ENCODE data around the gene CLHC1. TPM values are rescaled to one million over a fixed set of nuclear protein-coding genes. Genes with fewer than 3 reads are reported as not detected.

The CLHC1 gene
- total and polyA plus RNA-seq, 2 experiments from 2014 or later = 19.7 to 27.0 TPM

DNA sequence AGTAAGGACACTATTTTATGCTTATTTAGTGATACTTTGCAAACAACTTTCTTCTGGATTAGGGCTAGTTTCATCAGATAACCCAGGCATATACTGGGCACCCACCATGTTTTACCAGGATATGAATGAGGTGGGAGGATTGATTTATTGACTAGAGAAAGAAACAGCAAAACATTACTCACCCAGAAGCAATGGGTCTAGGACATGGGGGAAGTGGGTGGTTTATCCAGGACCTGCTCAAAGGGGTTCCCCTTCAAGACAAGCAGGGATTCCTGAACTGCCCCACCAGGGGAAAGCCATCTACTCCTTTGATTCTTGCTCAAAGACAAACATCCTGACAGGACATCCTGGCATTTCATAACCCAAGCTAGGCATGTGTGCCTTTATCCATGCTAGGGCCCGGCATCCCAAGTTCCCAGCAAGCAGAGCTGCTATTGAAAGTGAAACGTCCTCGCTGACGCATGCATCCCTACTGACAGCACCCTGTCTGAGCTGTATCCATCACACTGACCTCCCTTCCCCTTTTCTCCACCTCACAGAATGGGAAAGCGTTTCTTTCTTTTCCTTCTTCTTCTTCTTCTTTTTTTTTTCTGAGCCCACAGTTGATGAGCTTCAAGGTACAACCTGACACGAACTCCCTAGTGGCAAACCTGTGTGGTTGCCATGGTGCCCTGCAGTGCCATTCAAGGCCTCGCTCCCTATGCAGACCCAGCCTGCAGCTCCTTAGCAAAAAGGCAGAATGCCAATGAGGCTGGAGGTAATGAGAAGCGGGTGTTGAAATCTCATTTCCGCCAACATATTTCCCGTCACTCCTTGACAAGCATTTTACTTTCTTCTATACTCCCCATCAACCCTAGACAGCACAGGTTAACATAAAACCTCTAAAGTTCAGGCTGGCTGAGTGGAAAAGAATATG, 70.5 kb downstream of the CLHC1 start:
- Histone ChIP-seq H3K9me3 (ENCODE audit: low read depth) (no peaks in the 10 kb centered on the region), H3K4me1 (ENCODE audit: low read depth) (peaks cover 27% of the 10 kb centered on the region), H3K27ac (no peak overlapping the region), H3K27me3 (no peaks in the 10 kb centered on the region), H3K4me3 (no peak overlapping the region), H3K36me3 (no peaks in the 10 kb centered on the region)
- TF ChIP-seq CTCF (IDR thresholded peaks at IDR 0.05; ENCODE audit: low read depth, low read length) = no peak
- peak in 1 of 2 donors; percentile 46 for DNase-seq (ENCODE audit: low read depth in 1 of 2, low spot score in 1 of 2)

DNA sequence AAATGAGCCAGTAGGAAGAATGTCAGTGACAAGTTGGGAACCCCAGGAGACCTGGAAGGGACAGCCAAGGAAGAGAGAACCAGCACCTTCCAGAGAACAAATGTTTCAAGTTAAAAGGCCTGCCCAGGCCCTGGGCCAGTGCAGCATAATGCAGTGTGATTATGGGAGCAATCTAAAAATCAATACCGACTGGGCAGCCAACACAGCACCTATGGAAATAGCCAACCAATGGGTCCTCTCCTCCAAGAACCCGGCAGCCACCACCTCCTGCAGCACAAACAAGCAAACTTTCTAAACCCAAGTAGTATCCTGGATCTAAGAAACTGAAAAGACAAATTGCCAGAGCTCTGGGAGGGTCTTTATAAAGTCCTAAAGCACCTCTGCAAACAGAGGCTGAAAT, 71.7 kb downstream of the CLHC1 start:
- Histone ChIP-seq H3K27me3 (no peaks in the 10 kb centered on the region), H3K27ac (no peak overlapping the region), H3K4me1 (ENCODE audit: low read depth) (peaks cover 38% of the 10 kb centered on the region), H3K9me3 (ENCODE audit: low read depth) (no peaks in the 10 kb centered on the region), H3K36me3 (no peaks in the 10 kb centered on the region), H3K4me3 (no peak overlapping the region)
- TF ChIP-seq CTCF (IDR thresholded peaks at IDR 0.05; ENCODE audit: low read depth, low read length) = no peak
- DNase-seq (ENCODE audit: low read depth in 1 of 2, low spot score in 1 of 2) = no peak

- no peak for DNase-seq (ENCODE audit: low read depth in 1 of 2, low spot score in 1 of 2)
- no peak for TF ChIP-seq CTCF (IDR thresholded peaks at IDR 0.05; ENCODE audit: low read depth, low read length)
- no peak overlapping the region for H3K27ac ChIP-seq
- no peaks in the 10 kb centered on the region for H3K9me3 ChIP-seq (ENCODE audit: low read depth)
- no peak overlapping the region for H3K4me3 ChIP-seq
- no peaks in the 10 kb centered on the region for H3K36me3 ChIP-seq
- H3K27me3 ChIP-seq = no peaks in the 10 kb centered on the region
- H3K4me1 ChIP-seq (ENCODE audit: low read depth) = peaks cover 38% of the 10 kb centered on the region
Measured at GRCh38 chr2:55159752-55160151, 72.3 kb downstream of the CLHC1 start.

- DNase-seq (ENCODE audit: low read depth in 1 of 2, low spot score in 1 of 2) = peak in 1 of 2 donors; percentile 35
- no peaks in the 10 kb centered on the region for H3K36me3 ChIP-seq
- H3K9me3 ChIP-seq (ENCODE audit: low read depth) = no peaks in the 10 kb centered on the region
- peaks cover 33% of the 10 kb centered on the region for H3K4me1 ChIP-seq (ENCODE audit: low read depth)
- no peak overlapping the region for H3K4me3 ChIP-seq
- H3K27me3 ChIP-seq = no peaks in the 10 kb centered on the region
- no peak for TF ChIP-seq CTCF (IDR thresholded peaks at IDR 0.05; ENCODE audit: low read depth, low read length)
- H3K27ac ChIP-seq = peak overlapping the region; percentile 12
Measured at GRCh38 chr2:55159037-55159651, 72.9 kb downstream of the CLHC1 start.

DNA sequence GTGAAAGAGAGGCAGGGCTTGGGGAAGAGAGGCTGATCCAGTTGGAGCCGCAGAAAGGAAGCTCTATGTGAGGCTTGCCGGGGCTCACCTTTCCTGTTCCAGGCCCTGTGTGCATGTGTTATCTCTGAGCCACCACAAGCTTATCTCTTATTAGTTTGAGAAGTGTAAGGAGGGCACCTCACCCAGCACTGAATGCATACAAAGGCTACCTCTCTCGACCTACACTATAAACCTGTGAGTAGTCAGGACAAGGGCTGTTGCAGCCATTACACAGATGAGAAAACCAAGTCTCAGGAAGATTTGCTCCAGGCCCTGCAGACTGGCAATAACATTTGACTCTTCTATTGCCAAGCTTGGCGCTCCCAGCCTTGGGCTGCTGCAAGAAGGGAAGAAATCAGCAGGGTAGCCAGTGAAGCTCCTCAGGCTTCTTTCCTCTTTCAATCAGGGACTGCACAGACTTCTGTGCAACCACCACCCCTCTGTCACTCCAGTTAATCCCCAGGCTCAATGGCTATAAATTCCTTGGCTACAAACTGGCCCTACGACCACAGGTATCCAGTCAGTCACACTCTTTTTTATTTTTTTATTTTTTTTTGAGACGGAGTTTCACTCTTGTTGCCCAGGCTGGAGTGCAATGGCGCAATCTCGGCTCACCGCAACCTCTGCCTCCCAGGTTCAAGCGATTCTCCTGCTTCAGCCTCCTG, 73.8 kb downstream of the CLHC1 start:
- no peaks in the 10 kb centered on the region for H3K36me3 ChIP-seq

More for the DNA sequence above, 73.8 kb downstream of the CLHC1 start:
- Histone ChIP-seq H3K27me3 (no peaks in the 10 kb centered on the region), H3K27ac (no peak overlapping the region), H3K4me1 (ENCODE audit: low read depth) (peaks cover 32% of the 10 kb centered on the region), H3K9me3 (ENCODE audit: low read depth) (no peaks in the 10 kb centered on the region), H3K4me3 (no peak overlapping the region)
- no peak for DNase-seq (ENCODE audit: low read depth in 1 of 2, low spot score in 1 of 2)
- no peak for TF ChIP-seq CTCF (IDR thresholded peaks at IDR 0.05; ENCODE audit: low read depth, low read length)

Data from cardiac muscle cell (in vitro differentiated cells and primary cell).